C4-2B (cell line): ENCODE results near the gene ARMC9.
"Not testable (repeated sequence)": the region's sequence is repeated elsewhere in the genome, so short reads cannot be mapped to it uniquely, and the experiment has no call there.

Source experiments
- ZFX ChIP-seq: fragments of 450-650 bp; IDR thresholded peaks from 2 replicates; pipeline ENCODE4 v1.6.1; 2017
- TF ChIP-seq, protein P1 (sequence below): fragments of 450-650 bp; conservative IDR thresholded peaks from 2 replicates; pipeline ENCODE4 v1.5.1; 2017; ENCODE audit warnings: mild to moderate bottlenecking

GRCh38 chr2:231405601-231406367 lies 207.4 kb downstream of the ARMC9 start:
- TF ChIP-seq, protein P1, sequence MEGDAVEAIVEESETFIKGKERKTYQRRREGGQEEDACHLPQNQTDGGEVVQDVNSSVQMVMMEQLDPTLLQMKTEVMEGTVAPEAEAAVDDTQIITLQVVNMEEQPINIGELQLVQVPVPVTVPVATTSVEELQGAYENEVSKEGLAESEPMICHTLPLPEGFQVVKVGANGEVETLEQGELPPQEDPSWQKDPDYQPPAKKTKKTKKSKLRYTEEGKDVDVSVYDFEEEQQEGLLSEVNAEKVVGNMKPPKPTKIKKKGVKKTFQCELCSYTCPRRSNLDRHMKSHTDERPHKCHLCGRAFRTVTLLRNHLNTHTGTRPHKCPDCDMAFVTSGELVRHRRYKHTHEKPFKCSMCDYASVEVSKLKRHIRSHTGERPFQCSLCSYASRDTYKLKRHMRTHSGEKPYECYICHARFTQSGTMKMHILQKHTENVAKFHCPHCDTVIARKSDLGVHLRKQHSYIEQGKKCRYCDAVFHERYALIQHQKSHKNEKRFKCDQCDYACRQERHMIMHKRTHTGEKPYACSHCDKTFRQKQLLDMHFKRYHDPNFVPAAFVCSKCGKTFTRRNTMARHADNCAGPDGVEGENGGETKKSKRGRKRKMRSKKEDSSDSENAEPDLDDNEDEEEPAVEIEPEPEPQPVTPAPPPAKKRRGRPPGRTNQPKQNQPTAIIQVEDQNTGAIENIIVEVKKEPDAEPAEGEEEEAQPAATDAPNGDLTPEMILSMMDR: peak; percentile 83
- TF ChIP-seq ZFX: not testable (repeated sequence)
